Left kidney (tissue), 8 donors: ENCODE results near the gene UPK3A. TPM values are rescaled to one million over a fixed set of nuclear protein-coding genes. Genes with fewer than 3 reads are reported as not detected.

Experiments
- DNase-seq: peaks from one replicate; pipeline ENCODE4 v3.0.0-alpha.2; 2013
- long read RNA-seq, 8 donors: transcript quantifications; one replicate each; lab custom pipeline, GENCODE V29; 2026
- polyA plus RNA-seq: library from polyadenylated mRNA; unstranded; fragments of 120-200 nt; gene quantifications from one replicate; pipeline ENCODE4 v1.2.1, GENCODE V29; 2013; ENCODE audit not compliant: insufficient read length

UPK3A gene
- 1.5 TPM for polyA plus RNA-seq
- long read RNA-seq, donor 1 = 0 reads
- long read RNA-seq, donor 2, partial matches to known transcripts = 0 of 1 reads
- long read RNA-seq, donor 2, other reads (novel, unspliced or antisense) = 0 of 1 reads
- long read RNA-seq, donor 3 = 0 reads
- long read RNA-seq, donor 4 = 0 reads
- long read RNA-seq, donor 5, partial matches to known transcripts = 0 of 3 reads
- long read RNA-seq, donor 5, other reads (novel, unspliced or antisense) = 0 of 3 reads
- long read RNA-seq, donor 6 = 0 reads
- long read RNA-seq, donor 7, partial matches to known transcripts = 0 of 2 reads
- long read RNA-seq, donor 7, other reads (novel, unspliced or antisense) = 0 of 2 reads
- long read RNA-seq, donor 8 = 0 reads

GRCh38 chr22:45284705-45285262 lies at the start of gene UPK3A:
Gene UPK3A (plus strand): TSS chr22:45284949. CDS start chr22:45285014, 65 bp downstream.
- no peak for DNase-seq

- DNase-seq = no peak
These were observed 49.5 kb upstream of the UPK3A start for GRCh38 chr22:45235101-45235777.

GRCh38 chr22:45235851-45236342 lies 48.9 kb upstream of the UPK3A start:
- no peak for DNase-seq

GRCh38 chr22:45237065-45237990 lies 47.4 kb upstream of the UPK3A start:
- no peak for DNase-seq

GRCh38 chr22:45238076-45238956 lies 46.4 kb upstream of the UPK3A start:
- no peak for DNase-seq

- DNase-seq = no peak
These were observed 45.6 kb upstream of the UPK3A start for GRCh38 chr22:45238957-45239680.

GRCh38 chr22:45239681-45240051 lies 45.1 kb upstream of the UPK3A start:
- no peak for DNase-seq

GRCh38 chr22:45240104-45240809 lies 44.5 kb upstream of the UPK3A start:
- DNase-seq = no peak

- peak; percentile 54 for DNase-seq
These were observed 43.7 kb upstream of the UPK3A start, which contains the start of gene KIAA0930 for GRCh38 chr22:45240810-45241631. Gene KIAA0930 (minus strand): TSS chr22:45240894. CDS start chr22:45240703, 191 bp downstream.

- DNase-seq = no peak
These were observed 42.0 kb upstream of the UPK3A start for GRCh38 chr22:45242778-45243191.

GRCh38 chr22:45244916-45245315 lies 39.8 kb upstream of the UPK3A start:
- DNase-seq = no peak

- DNase-seq = peak; percentile 77
These were observed 38.4 kb upstream of the UPK3A start for GRCh38 chr22:45246060-45246985.

- no peak for DNase-seq
These were observed 35.8 kb upstream of the UPK3A start for GRCh38 chr22:45248832-45249561.

GRCh38 chr22:45251825-45252224 lies 32.9 kb upstream of the UPK3A start:
- DNase-seq = no peak

- no peak for DNase-seq
These were observed 31.6 kb upstream of the UPK3A start for GRCh38 chr22:45253039-45253641.

GRCh38 chr22:45254388-45254787 lies 30.4 kb upstream of the UPK3A start:
- DNase-seq = no peak
